SK-N-SH (cell line): Measurements from ENCODE around the gene MTRF1. TPM values are rescaled to one million over a fixed set of nuclear protein-coding genes. Genes with fewer than 3 reads are reported as not detected.

Experiments
- CTCF ChIA-PET: fragments of 300-600, 350-600 bp; formaldehyde crosslinking; extraction: SDS; loops from one replicate; lab custom pipeline; 2021; lab: Yijun Ruan, JAX
- POLR2A ChIA-PET: fragments of 350-600 bp; sonication (Branson Sonifier 250); formaldehyde crosslinking; extraction: SDS; loops from one replicate; lab custom pipeline; 2020; ENCODE audit warnings: antibody characterized with exemption, inconsistent platforms; lab: Yijun Ruan, JAX
- DNase-seq: peaks from one replicate; pipeline ENCODE4 v3.0.0; 2012
- H2AFZ ChIP-seq: fragments of 200-600 bp; sonication (generic); 2 replicates; pipeline ENCODE4 v1.8.1; 2016; ENCODE audit warnings: antibody characterized with exemption, mild to moderate bottlenecking, low read depth
- H3F3A ChIP-seq: fragments of 200-600 bp; sonication (generic); replicated peaks from 2 replicates; pipeline ENCODE3; 2016; ENCODE audit warnings: antibody characterized with exemption, mild to moderate bottlenecking; ENCODE audit not compliant: insufficient read depth
- H3K27ac ChIP-seq, 2 experiments: fragments of 200-500 bp in 1 of 2; fragments of 200-600 bp in 1 of 2; sonication (Bioruptor generic) in 1 of 2; sonication (generic), shearing (Covaris generic) in 1 of 2; 2 replicates each; pipeline versions ENCODE4 v1.5.1 to v1.6.1; 2014 to 2016; ENCODE audit warnings: low read depth in 2 of 2, inconsistent platforms in 1 of 2, low read length in 1 of 2, mild to moderate bottlenecking in 1 of 2, mixed read lengths in 1 of 2
- H3K27me3 ChIP-seq: fragments of 200-600 bp; sonication (generic), shearing (Covaris generic); 2 replicates; pipeline ENCODE4 v1.6.1; 2016; ENCODE audit warnings: mixed run types; ENCODE audit not compliant: insufficient read depth
- H3K36me3 ChIP-seq, 2 experiments: fragments of 200-500 bp in 1 of 2; fragments of 200-600 bp in 1 of 2; sonication (Bioruptor generic) in 1 of 2; sonication (generic) in 1 of 2; replicated peaks in 1 of 2; 2 replicates each; pipeline versions ENCODE3 to v1.5.1; 2014 to 2016; ENCODE audit warnings: low read length in 1 of 2, mild to moderate bottlenecking in 1 of 2; ENCODE audit not compliant: insufficient read depth in 2 of 2, control insufficient read depth in 1 of 2
- H3K4me1 ChIP-seq, 2 experiments: fragments of 200-500 bp in 1 of 2; fragments of 200-600 bp in 1 of 2; sonication (Bioruptor generic) in 1 of 2; sonication (generic), shearing (Covaris generic) in 1 of 2; 2 replicates each; pipeline versions ENCODE4 v1.5.1 to v1.6.1; 2014 to 2016; ENCODE audit warnings: low read depth in 1 of 2, low read length in 1 of 2, mixed run types in 1 of 2; ENCODE audit not compliant: insufficient read depth in 2 of 2, control insufficient read depth in 1 of 2
- H3K4me2 ChIP-seq: fragments of 200-600 bp; sonication (generic), shearing (Covaris generic); 2 replicates; pipeline ENCODE4 v1.6.1; 2017; ENCODE audit warnings: mixed run types
- H3K4me3 ChIP-seq, 2 experiments: fragments of 200-500 bp in 1 of 2; fragments of 200-600 bp in 1 of 2; sonication (Bioruptor generic) in 1 of 2; sonication (generic), shearing (Covaris generic) in 1 of 2; 2 replicates each; pipeline versions ENCODE4 v1.5.1 to v1.8.1; 2014 to 2016; ENCODE audit warnings: low read depth in 2 of 2, inconsistent platforms in 1 of 2, low read length in 1 of 2, mild to moderate bottlenecking in 1 of 2, mixed read lengths in 1 of 2, moderate library complexity in 1 of 2
- H3K79me2 ChIP-seq: fragments of 200-600 bp; sonication (generic); 2 replicates; pipeline ENCODE4 v1.8.1; 2017; ENCODE audit warnings: mild to moderate bottlenecking; ENCODE audit not compliant: insufficient read depth
- H3K9ac ChIP-seq: fragments of 200-600 bp; sonication (generic); 2 replicates; pipeline ENCODE4 v1.6.1; 2017; ENCODE audit warnings: mixed run types
- H3K9me2 ChIP-seq: fragments of 200-600 bp; sonication (generic); 2 replicates; pipeline ENCODE4 v1.6.1; 2017; ENCODE audit warnings: mixed run types
- H3K9me3 ChIP-seq: fragments of 200-600 bp; sonication (generic); 2 replicates; pipeline ENCODE4 v1.6.1; 2017; ENCODE audit warnings: mixed run types, mild to moderate bottlenecking, moderate library complexity
- H4K20me1 ChIP-seq: fragments of 200-600 bp; sonication (generic); 2 replicates; pipeline ENCODE4 v1.6.1; 2017; ENCODE audit warnings: mild to moderate bottlenecking, mixed run types; ENCODE audit not compliant: insufficient read depth
- ELF1 ChIP-seq: IDR thresholded peaks from 2 replicates; pipeline ENCODE4 v1.4.0; 2012
- EP300 ChIP-seq, 2 experiments: IDR thresholded peaks; 2 replicates each; pipeline versions ENCODE4 v1.4.0 to v1.6.1; 2012; ENCODE audit warnings: borderline replicate concordance in 1 of 2, low read depth in 1 of 2, low read length in 1 of 2
- FOSL2 ChIP-seq: IDR thresholded peaks from 2 replicates; pipeline ENCODE4 v1.4.0; 2012; ENCODE audit warnings: low read depth, mild to moderate bottlenecking, moderate library complexity, borderline replicate concordance
- FOXJ3 ChIP-seq: sonication (generic); formaldehyde crosslinking; IDR thresholded peaks from 2 replicates; pipeline ENCODE4 v1.5.1; 2020; ENCODE audit warnings: mild to moderate bottlenecking, missing genetic modification reagents
- FOXM1 ChIP-seq: IDR thresholded peaks from 2 replicates; pipeline ENCODE4 v1.4.0; 2012; ENCODE audit warnings: low read depth, mild to moderate bottlenecking
- GATA2 ChIP-seq: sonication (generic); formaldehyde crosslinking; IDR thresholded peaks from 2 replicates; pipeline ENCODE4 v1.5.0; 2020; ENCODE audit warnings: mild to moderate bottlenecking, missing genetic modification reagents
- JUND ChIP-seq: IDR thresholded peaks from 2 replicates; pipeline ENCODE4 v1.4.0; 2012
- MXI1 ChIP-seq: IDR thresholded peaks from 2 replicates; pipeline ENCODE4 v1.6.1; 2012; ENCODE audit warnings: mild to moderate bottlenecking, low read depth, low read length, improper control_type of control experiment
- NFIC ChIP-seq: IDR thresholded peaks from 2 replicates; pipeline ENCODE4 v1.4.0; 2012; ENCODE audit warnings: borderline replicate concordance
- POLR2AphosphoS5 ChIP-seq: IDR thresholded peaks from 2 replicates; pipeline ENCODE4 v1.6.1; 2012; ENCODE audit warnings: low read depth, low read length
- RCOR1 ChIP-seq: fragments of 150-350 bp; IDR thresholded peaks from 2 replicates; pipeline ENCODE4 v1.6.1; 2017; ENCODE audit warnings: antibody characterized with exemption, low read length
- RXRA ChIP-seq: IDR thresholded peaks from 2 replicates; pipeline ENCODE4 v1.4.0; 2012; ENCODE audit warnings: low read depth, mild to moderate bottlenecking, borderline replicate concordance
- SMC3 ChIP-seq: IDR thresholded peaks from 2 replicates; pipeline ENCODE4 v1.6.1; 2012; ENCODE audit warnings: low read depth, low read length, improper control_type of control experiment
- TCF12 ChIP-seq: IDR thresholded peaks from 2 replicates; pipeline ENCODE4 v1.4.0; 2012
- TEAD4 ChIP-seq: IDR thresholded peaks from 2 replicates; pipeline ENCODE4 v1.4.0; 2012; ENCODE audit warnings: mild to moderate bottlenecking, borderline replicate concordance; ENCODE audit not compliant: insufficient read depth
- WGBS: methylation state at CpG from one replicate; pipeline ENCODE4 v1.1.6; 2017; ENCODE audit warnings: low lambda C conversion rate; 5-methylcytosine and 5-hydroxymethylcytosine counted together
- polyA plus RNA-seq, 3 experiments: library from polyadenylated mRNA; depleted of rRNA; stranded (reverse); fragments of >200 nt; gene quantifications; 2 replicates each; pipeline ENCODE4 v1.2.3, GENCODE V29; 2012
- TF ChIP-seq, protein P1 (sequence below): IDR thresholded peaks from 2 replicates; pipeline ENCODE4; 2012
- TF ChIP-seq, protein P2 (sequence below): fragments of 200-600 bp; sonication (generic); IDR thresholded peaks from 2 replicates; pipeline ENCODE4 v1.6.1; 2017; ENCODE audit warnings: antibody characterized with exemption, mild to moderate bottlenecking, moderate library complexity
- TF ChIP-seq, protein P3 (sequence below): fragments of 150-350 bp; IDR thresholded peaks from 2 replicates; pipeline ENCODE4 v1.6.1; 2017; ENCODE audit warnings: antibody characterized with exemption, low read length, low read depth, borderline replicate concordance
- TF ChIP-seq, protein P4 (sequence below): IDR thresholded peaks from 2 replicates; pipeline ENCODE4 v1.4.0; 2012; ENCODE audit warnings: low read depth, borderline replicate concordance

MTRF1 gene
- polyA plus RNA-seq, 1 of the 3 experiments (the other 2 are of a cell fraction), result 9.2 TPM

DNA sequence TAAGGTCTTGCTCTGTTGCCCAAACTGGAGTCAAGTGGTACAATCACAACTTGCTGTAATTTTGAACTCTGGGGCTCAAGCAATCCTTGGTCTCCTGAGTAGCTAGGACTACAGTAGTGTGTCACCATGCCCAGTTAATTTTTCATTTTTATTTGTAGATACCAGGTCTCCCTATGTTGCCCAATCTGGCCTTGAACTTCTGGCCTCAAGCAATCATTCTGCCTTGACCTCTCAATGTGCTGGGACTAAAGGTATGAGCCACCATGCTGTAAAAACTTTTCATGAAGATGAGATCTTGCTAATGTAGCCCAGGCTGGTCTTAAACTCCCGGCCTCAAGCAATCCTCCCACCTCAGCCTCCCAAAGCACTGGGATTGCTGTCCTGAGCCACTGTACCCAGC lies 32.6 kb upstream of the MTRF1 start:
- Histone ChIP-seq H3K4me2 (no peak overlapping the region), H3K27ac (no peak overlapping the region), H3K4me3 (no peak overlapping the region), H3K9ac (no peak overlapping the region), H3K9me2 (no peaks in the 10 kb centered on the region), H2AFZ (no peak overlapping the region), H3K9me3 (no peaks in the 10 kb centered on the region), H3K36me3 (no peaks in the 10 kb centered on the region), H3K4me1 (no peaks in the 10 kb centered on the region), H3K27me3 (no peaks in the 10 kb centered on the region), H4K20me1 (no peaks in the 10 kb centered on the region), H3F3A (no peaks in the 10 kb centered on the region), H3K79me2 (no peaks in the 10 kb centered on the region)
- POLR2A ChIA-PET, result interaction anchor here (0.7 kb wide), 1 partner anchor 31 kb away, joined by 3 read pairs; no protein-coding TSS in a partner anchor
- WGBS, result 56% methylated on average over 1 of the region's 1 CpG
- DNase-seq, result no peak
- TF ChIP-seq, protein P1, sequence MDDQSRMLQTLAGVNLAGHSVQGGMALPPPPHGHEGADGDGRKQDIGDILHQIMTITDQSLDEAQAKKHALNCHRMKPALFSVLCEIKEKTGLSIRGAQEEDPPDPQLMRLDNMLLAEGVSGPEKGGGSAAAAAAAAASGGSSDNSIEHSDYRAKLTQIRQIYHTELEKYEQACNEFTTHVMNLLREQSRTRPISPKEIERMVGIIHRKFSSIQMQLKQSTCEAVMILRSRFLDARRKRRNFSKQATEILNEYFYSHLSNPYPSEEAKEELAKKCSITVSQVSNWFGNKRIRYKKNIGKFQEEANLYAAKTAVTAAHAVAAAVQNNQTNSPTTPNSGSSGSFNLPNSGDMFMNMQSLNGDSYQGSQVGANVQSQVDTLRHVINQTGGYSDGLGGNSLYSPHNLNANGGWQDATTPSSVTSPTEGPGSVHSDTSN, result no peak
- TF ChIP-seq FOXM1 (no peak), EP300 (IDR thresholded peaks at IDR 0.05; ENCODE audit: borderline replicate concordance in 1 of 2, low read depth in 1 of 2, low read length in 1 of 2) (no peak), POLR2AphosphoS5 (no peak), TEAD4 (no peak), FOXJ3 (CRISPR knock-in tag) (no peak), ELF1 (no peak)
- TF ChIP-seq, protein P2, sequence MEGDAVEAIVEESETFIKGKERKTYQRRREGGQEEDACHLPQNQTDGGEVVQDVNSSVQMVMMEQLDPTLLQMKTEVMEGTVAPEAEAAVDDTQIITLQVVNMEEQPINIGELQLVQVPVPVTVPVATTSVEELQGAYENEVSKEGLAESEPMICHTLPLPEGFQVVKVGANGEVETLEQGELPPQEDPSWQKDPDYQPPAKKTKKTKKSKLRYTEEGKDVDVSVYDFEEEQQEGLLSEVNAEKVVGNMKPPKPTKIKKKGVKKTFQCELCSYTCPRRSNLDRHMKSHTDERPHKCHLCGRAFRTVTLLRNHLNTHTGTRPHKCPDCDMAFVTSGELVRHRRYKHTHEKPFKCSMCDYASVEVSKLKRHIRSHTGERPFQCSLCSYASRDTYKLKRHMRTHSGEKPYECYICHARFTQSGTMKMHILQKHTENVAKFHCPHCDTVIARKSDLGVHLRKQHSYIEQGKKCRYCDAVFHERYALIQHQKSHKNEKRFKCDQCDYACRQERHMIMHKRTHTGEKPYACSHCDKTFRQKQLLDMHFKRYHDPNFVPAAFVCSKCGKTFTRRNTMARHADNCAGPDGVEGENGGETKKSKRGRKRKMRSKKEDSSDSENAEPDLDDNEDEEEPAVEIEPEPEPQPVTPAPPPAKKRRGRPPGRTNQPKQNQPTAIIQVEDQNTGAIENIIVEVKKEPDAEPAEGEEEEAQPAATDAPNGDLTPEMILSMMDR, result no peak
- CTCF ChIA-PET, result interaction anchor here (0.9 kb wide), 1 partner anchor 31 kb away, joined by 3 read pairs; no protein-coding TSS in a partner anchor

DNA sequence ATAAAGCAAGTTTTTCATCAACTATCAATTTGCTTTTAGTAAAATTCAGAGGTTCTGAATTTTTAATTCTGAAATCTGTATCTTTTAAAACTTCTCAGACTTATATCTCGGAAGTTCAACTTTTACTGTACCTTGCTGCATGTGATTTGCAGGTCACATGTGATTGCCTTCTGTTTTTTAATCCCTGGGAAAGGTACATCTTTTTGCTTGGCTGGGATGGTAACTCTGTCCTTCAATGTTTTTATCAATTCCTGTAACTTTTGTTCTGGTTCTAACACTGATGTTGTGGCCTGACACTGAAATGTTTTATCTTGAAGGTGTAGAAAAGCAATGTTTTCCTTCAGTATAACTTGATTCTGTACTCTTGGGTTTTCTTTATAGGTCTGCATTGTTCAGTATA lies 31.5 kb upstream of the MTRF1 start:
- H4K20me1 ChIP-seq, result no peaks in the 10 kb centered on the region
- H3F3A ChIP-seq, result no peaks in the 10 kb centered on the region
- no peak overlapping the region for H3K4me3 ChIP-seq
- no peaks in the 10 kb centered on the region for H3K4me1 ChIP-seq
- CTCF ChIA-PET, result interaction anchor here (0.9 kb wide), 1 partner anchor 30 kb away, joined by 3 read pairs; no protein-coding TSS in a partner anchor
- no peaks in the 10 kb centered on the region for H3K79me2 ChIP-seq
- H2AFZ ChIP-seq, result no peak overlapping the region
- no peaks in the 10 kb centered on the region for H3K27me3 ChIP-seq
- H3K9ac ChIP-seq, result no peak overlapping the region
- H3K4me2 ChIP-seq, result no peak overlapping the region
- H3K9me2 ChIP-seq, result no peaks in the 10 kb centered on the region
- POLR2A ChIA-PET, result no interaction called here
- H3K36me3 ChIP-seq, result no peaks in the 10 kb centered on the region
- no peak overlapping the region for H3K27ac ChIP-seq
- DNase-seq, result no peak
- no peaks in the 10 kb centered on the region for H3K9me3 ChIP-seq
- 66% methylated on average over 1 of the region's 1 CpG for WGBS
- TF ChIP-seq FOSL2, result no peak
- TF ChIP-seq, protein P3, sequence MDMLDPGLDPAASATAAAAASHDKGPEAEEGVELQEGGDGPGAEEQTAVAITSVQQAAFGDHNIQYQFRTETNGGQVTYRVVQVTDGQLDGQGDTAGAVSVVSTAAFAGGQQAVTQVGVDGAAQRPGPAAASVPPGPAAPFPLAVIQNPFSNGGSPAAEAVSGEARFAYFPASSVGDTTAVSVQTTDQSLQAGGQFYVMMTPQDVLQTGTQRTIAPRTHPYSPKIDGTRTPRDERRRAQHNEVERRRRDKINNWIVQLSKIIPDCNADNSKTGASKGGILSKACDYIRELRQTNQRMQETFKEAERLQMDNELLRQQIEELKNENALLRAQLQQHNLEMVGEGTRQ, result no peak
- no peak for TF ChIP-seq NFIC
- TF ChIP-seq, protein P4, sequence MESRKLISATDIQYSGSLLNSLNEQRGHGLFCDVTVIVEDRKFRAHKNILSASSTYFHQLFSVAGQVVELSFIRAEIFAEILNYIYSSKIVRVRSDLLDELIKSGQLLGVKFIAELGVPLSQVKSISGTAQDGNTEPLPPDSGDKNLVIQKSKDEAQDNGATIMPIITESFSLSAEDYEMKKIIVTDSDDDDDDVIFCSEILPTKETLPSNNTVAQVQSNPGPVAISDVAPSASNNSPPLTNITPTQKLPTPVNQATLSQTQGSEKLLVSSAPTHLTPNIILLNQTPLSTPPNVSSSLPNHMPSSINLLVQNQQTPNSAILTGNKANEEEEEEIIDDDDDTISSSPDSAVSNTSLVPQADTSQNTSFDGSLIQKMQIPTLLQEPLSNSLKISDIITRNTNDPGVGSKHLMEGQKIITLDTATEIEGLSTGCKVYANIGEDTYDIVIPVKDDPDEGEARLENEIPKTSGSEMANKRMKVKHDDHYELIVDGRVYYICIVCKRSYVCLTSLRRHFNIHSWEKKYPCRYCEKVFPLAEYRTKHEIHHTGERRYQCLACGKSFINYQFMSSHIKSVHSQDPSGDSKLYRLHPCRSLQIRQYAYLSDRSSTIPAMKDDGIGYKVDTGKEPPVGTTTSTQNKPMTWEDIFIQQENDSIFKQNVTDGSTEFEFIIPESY, result no peak
- no peak for TF ChIP-seq MXI1
- TF ChIP-seq JUND, result no peak
- no peak for TF ChIP-seq TCF12
- no peak for TF ChIP-seq SMC3
- TF ChIP-seq, protein P1, result no peak
- no peak for TF ChIP-seq FOXJ3 (CRISPR knock-in tag)
- no peak for TF ChIP-seq FOXM1
- no peak for TF ChIP-seq RXRA
- no peak for TF ChIP-seq RCOR1
- no peak for TF ChIP-seq GATA2
